Fibroblast of lung (primary cell): ENCODE measurements around the gene KEAP1.

ENCODE experiments used
- CTCF ChIP-seq, 2 donors: IDR thresholded peaks in 1 of 2; conservative IDR thresholded peaks in 1 of 2; 1 replicate in 1 of 2; 2 replicates in 1 of 2; pipeline ENCODE4 v1.5.1; 2011 to 2012; ENCODE audit warnings: low read length in 2 of 2, control low read depth in 1 of 2, inconsistent platforms in 1 of 2, low read depth in 1 of 2, mild to moderate bottlenecking in 1 of 2
- EZH2 ChIP-seq: IDR thresholded peaks from 2 replicates; pipeline ENCODE4 v1.5.1; 2012; ENCODE audit warnings: low read length, control low read depth, mild to moderate bottlenecking; ENCODE audit errors: missing control alignments

GRCh38 chr19:10467104-10467706 lies 36.0 kb downstream of the KEAP1 start:
- TF ChIP-seq CTCF (conservative IDR thresholded peaks at IDR 0.05 in 1 of 2, IDR thresholded peaks at IDR 0.05 in 1 of 2; ENCODE audit: low read depth in 1 of 2, low read length in 2 of 2) (no peak), EZH2 (no peak)
